GM20431 (cell line): Measurements from ENCODE around the gene GPSM1.

Experiments
- in situ Hi-C: fragments of 300-500 bp; cut with MseI, MboI; formaldehyde crosslinking; loops from one replicate; pipeline ENCODE4 v1.15.0; 2020; ENCODE audit warnings: low sequenced_read_pairs; ENCODE audit not compliant: unreplicated experiment

GPSM1 gene

DNA sequence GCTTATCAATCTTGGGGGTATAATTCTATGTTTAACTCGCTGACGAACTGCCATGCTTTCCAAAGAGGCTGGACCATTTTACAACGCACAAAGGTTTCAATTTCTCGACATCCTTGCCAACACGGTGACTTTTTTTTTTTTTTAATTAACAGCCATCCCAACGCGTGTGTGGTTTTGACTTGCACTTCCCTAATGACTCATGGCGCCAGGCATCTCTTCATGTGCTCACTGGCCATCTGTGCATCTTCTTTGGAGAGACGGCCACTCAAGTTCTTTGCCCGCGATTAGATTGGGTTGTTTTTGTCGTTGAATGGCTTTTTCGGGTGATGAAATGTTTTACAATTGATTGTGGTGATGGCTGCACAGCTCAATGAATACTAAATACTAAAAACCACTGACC lies 58.7 kb downstream of the GPSM1 start:
- in situ Hi-C loops = no loop called here

DNA sequence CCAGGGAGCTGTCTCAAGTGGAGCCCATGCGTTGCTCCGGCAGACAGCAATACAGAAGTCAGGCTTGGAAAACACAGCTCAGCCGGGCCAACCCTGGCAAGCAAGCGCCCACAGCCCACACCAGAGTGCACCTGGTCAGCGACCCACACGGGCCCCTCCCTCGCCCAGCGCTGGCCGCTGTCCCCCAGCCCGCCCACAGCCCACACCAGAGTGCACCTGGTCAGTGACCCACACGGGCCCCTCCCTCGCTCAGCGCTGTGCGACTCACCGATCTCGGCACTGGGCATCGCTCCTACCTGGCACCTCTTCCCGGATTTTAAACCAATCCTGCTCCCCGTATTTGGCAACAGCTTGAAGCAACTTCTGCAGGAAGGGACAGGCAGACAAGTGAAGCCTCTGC lies 59.9 kb downstream of the GPSM1 start:
- in situ Hi-C loops = no loop called here

DNA sequence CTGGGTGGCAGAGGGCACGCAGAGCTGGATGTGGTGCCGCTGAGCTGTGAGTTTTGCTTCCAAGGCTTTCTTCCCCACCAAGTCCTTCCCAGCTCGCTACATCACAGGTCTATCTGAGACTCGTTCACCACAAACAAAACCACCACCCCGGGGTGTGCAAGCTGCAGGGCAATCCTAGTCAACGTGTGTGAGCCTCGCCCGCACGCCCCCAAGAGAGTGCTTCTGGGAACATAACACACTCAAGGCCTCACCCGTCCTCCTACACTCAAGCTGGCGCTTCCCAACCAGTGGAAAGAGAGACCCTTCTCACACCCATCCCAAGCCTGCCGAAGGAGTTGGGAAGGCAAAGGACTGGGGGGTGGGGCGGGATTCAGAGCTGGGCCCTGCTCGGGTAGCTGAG lies 62.1 kb downstream of the GPSM1 start:
- in situ Hi-C loops = no loop called here

DNA sequence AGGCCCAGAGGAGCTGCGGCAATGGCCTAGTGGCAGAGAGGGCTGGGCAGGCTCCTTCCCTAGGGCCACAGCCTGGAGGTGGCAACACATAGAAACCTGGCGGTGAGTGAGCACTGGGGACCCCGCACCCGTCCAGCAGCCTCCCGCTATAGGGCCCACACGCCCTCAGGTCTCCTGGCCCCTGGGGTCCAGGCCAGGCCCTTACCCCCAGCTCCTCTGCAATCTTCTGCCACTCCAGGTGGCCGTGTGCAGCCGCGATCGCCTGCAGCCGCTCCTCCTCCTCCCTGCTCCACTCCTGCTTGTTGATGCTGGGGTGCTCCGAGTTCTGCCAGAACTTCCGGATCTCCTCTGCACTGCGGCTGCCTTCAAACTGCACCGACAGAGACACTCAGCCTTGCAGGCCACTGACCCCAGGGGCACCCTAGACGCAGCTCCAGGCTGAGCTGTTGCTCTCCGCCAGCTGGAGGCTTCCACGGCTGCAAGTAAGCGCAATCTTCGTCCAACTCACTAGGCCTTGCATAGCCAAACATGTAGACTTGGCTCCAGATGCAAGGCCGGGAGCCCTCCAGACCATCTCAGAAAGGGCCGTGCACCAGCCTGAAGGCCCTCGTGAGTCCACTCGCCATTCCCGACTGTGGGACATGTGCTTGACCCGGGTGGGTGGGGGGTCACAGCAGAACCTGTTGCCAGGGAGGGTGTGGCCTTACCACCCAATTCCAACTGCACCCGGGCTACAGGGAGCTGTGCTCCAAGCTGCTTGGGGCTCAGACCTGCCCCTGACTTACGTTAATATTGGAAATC lies 64.6 kb downstream of the GPSM1 start:
- in situ Hi-C loops = no loop called here

- in situ Hi-C loops = no loop called here
Observed at GRCh38 chr9:136392538-136393449, 65.5 kb downstream of the GPSM1 start.

DNA sequence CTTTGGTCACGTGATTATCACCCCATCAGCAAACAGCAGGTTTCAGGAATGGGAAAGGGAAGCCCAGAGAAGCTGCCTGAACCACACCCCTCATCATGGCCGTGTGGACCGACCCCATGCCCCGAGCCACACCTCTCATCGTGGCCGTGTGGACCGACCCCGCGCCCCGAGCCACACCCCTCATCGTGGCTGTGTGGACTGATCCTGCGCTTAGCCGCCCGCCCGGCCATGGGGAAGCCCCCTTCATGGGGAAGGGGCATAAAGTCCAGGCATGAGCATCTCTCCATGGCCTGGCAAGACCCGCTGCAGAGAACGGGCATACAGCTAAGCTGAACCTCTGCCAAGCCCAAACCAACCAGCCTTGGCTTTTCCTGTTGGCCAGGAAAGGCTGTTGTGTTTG lies 66.2 kb downstream of the GPSM1 start:
- in situ Hi-C loops = no loop called here

- in situ Hi-C loops = no loop called here
Observed at GRCh38 chr9:136394312-136395019, 67.1 kb downstream of the GPSM1 start.

DNA sequence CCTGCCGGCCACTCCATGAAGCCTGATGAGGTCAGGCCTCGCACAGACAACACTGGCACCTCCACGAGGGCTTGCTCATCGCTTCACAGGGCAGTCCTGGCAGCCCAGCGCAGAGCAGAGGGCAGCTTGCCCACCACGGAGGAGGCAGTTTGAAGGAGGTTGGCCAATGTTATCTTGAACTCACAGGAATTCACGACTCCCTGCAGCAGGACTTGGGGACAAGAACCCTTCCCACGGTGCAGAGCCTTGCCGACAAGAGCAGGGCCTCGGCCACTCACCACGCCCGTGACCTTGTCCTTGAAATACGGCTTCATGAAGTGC lies 67.6 kb downstream of the GPSM1 start:
- in situ Hi-C loops = no loop called here

DNA sequence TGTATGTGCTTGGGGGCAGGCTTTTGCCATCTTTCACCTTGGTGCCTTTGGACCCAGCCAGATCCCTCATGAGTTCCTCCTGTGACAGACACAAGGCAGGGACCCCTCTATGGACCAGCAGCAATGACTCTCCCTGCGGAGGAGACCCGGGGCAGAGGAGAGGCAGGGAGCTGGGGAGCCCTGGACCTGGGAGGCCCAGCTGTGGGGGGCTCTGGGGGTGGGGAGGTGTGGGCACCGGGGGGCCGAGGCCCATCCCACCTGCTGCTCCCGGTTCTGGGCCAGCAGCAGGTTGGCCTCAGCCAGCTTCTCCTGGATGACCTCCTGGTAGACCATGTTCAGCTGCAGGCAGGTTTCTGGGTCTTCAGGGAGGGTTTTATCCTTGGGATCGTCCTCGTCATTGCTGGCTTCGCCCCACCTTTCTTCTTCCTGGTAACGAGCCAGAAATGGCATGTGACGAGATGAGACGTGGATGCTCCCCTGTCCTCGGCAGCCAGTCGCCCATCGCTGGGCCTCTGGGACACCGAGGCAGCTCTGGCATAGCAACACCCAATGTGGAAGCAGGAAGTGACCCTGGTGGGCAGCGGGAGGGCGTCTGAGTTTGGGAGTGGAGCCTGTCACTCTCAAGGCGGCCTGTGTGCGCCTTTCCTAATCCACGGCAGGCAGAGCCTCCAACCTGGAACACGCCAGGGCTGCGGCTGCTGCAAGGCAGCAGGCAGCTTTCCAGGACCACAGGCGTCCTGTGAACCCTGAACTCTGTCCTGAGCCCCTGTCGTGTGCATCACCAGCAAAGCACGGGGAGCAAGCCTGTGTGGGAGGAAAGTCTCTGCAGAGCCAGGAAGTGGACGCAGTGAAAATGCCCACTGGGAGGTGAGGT lies 68.2 kb downstream of the GPSM1 start:
- in situ Hi-C loops = no loop called here

- in situ Hi-C loops = no loop called here
Observed at GRCh38 chr9:136396219-136396515, 68.8 kb downstream of the GPSM1 start.

- in situ Hi-C loops = no loop called here
Observed at GRCh38 chr9:136397643-136398042, 70.3 kb downstream of the GPSM1 start.

DNA sequence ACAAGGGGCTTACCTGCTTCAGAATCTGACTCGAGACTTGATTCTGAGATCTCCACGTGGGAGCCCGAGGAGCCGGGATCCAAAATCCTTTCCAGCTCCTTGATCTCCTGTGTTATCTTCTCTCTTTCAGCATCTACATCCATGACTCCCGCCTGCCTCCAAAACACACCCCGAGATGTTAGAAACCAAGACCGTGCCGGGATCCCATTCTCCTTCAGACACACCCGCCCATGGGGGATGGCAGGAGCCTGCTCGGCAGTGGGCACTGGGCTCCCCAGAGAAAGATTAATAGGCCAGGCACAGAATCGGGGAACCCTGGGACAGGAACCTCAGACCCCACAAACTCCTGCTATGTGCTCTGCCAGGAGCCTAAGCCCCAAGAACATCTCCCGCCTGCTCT lies 70.9 kb downstream of the GPSM1 start:
- in situ Hi-C loops = no loop called here

DNA sequence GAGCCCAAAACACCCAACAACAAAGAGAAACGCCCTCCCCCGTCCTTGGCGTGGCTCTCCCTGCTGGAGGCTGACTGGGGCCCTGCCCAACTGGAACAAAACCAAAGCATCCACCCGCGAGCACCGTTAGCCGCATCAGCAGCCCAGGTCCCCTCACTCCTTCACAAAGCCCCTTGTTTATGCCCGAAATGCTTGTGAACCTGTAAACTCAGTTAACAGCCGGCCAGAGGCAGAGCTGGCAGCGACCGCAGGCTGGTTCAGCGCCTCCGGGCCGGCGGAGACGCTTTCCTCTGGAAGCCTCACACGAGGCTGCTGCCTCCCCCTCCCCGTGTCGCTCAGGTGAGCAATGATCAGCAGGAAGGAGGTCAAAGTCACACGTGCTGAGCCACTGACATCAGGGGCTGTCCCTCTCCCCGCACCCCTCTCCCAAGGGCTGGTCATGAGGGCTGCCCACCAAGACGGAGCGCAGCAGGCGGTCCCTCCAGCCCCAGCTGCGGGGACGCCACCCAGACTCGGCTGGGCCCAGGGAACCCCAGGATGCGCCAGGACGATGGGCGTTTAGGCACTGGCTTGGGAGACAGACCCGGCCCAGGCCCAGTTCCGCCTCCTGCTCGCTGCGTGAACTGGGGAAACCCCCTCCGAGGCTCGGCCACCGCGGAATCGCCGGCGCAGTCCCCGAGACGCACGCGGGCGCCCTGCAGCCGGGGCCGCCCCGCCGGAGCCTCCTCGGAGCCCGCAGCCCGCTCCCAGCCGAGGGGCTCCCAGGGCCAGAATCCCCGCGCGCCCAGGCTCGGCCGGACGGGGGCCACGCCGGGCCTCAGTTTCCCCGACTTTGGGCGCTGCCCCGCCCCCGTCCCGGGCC lies 72.1 kb downstream of the GPSM1 start:
- in situ Hi-C loops = no loop called here

DNA sequence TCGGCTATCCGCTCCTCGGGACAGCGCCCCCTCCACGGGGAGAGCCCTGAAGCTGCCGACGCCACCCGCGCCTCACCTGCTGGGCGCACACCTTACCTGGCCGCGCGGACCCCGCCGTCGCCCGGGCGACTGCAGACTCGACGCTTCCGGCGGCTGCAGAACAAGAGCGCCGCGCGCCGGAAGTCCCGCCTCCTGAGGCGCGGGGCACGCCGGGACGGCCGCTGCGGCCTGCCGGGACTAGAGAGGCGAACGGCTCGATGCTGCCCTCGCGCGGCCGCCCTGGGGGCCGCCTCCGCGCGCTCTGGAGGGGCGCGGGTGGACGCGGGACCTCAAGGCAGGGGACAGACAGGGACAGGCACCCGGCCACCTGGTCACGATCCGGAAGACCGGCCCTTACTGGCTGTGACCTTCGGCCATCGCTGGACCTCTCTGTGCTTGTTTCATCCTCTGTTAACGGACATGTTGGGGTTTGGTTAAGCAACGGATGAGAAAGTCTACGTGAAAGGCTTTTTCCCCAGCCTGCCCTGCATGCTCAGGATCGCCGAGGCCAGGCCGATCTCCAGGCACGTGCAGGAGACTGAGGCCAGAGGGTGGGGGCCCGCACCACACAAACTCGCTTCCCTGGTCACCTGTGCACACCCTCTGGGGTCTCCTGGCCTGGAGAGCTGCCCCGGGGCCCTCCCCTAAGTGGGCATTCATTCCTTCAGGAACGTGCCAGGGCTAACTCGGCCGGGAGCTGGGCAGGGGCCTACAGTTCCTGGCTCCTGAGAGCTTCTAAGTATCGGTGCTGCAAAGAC lies 72.9 kb downstream of the GPSM1 start, which contains the start of gene SNAPC4:
TSS of gene SNAPC4 (minus strand) at position 133 of the 797 bp plus-strand sequence. CDS start 1,742 bp downstream, outside the sequence.
- in situ Hi-C loops = no loop called here

GRCh38 chr9:136401173-136401922 lies 74.0 kb downstream of the GPSM1 start:
- in situ Hi-C loops = no loop called here

- in situ Hi-C loops = no loop called here
Observed at GRCh38 chr9:136402067-136402466, 74.7 kb downstream of the GPSM1 start.

GRCh38 chr9:136403538-136403914 lies 76.2 kb downstream of the GPSM1 start:
- in situ Hi-C loops = no loop called here
